ENCODE data around the gene FREM3.

Gene FREM3

DNA sequence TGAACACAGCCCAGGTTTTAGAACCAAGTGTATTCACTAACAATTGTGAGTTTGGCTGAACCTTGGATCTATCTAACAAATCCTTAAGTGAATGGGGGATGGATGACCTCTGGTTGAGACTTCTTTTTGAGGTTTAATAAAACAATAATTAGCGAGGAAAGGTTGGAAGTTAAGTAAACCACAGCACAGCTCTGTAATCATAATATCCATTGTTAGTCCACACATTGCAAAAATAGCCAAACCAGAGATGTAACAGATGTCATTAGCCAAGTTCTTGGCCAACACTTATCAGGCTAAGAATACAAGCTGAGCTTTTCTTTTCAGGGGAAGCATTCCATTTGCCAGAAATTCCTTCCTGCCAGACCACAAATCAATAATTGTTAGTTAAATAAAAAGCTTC is 59.1 kb downstream of the FREM3 start:
- H3K9ac ChIP-seq (ENCODE audit: insufficient read length, low read depth), result no peak overlapping the region
- H3K4me1 ChIP-seq (ENCODE audit: insufficient read depth, insufficient read length), result no peaks in the 10 kb centered on the region
- TF ChIP-seq YY1 (IDR thresholded peaks at IDR 0.05; ENCODE audit: insufficient read depth, insufficient read length) (no peak), ZNF274 (IDR thresholded peaks at IDR 0.05; ENCODE audit: low read depth, low read length) (no peak), SUZ12 (IDR thresholded peaks at IDR 0.05; ENCODE audit: extremely low read depth, insufficient read depth, insufficient read length) (no peak)
- no peak for DNase-seq (ENCODE audit: low read depth, low spot score)
- no peaks in the 10 kb centered on the region for H3K36me3 ChIP-seq (ENCODE audit: insufficient read depth, insufficient read length, low read length)
- no peaks in the 10 kb centered on the region for H3K9me3 ChIP-seq (ENCODE audit: insufficient read depth, low read length)
- H3K4me3 ChIP-seq (ENCODE audit: insufficient read length, low read depth), result no peak overlapping the region
- H3K27me3 ChIP-seq (ENCODE audit: insufficient read depth, insufficient read length), result no peaks in the 10 kb centered on the region

DNA sequence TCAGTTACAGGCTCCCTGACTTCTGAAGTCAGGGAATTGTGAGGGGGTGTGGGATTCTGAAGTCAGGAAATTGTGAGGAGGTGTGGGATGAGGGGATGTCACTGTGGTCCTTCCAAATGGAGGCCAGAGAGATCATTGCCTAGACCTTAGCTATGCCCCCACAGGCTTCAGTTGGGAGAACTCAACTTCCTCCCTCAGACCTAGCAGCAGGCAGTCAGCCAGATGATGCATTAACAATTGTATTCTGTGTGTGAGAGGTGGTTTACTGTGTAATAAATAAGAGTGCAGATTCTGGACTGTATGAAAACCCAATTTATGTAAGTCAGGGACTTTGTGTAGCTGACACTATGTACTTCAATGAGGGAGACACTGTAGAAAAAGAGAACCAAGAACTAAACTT is 65.7 kb downstream of the FREM3 start:
- Histone ChIP-seq H3K36me3 (ENCODE audit: insufficient read depth, insufficient read length, low read length) (no peaks in the 10 kb centered on the region), H3K9me3 (ENCODE audit: insufficient read depth, low read length) (no peaks in the 10 kb centered on the region), H3K4me3 (ENCODE audit: insufficient read length, low read depth) (no peak overlapping the region), H3K4me1 (ENCODE audit: insufficient read depth, insufficient read length) (no peaks in the 10 kb centered on the region), H3K27me3 (ENCODE audit: insufficient read depth, insufficient read length) (no peaks in the 10 kb centered on the region), H3K9ac (ENCODE audit: insufficient read length, low read depth) (no peak overlapping the region)
- DNase-seq (ENCODE audit: low read depth, low spot score), result no peak
- TF ChIP-seq ZNF274 (IDR thresholded peaks at IDR 0.05; ENCODE audit: low read depth, low read length) (no peak), SUZ12 (IDR thresholded peaks at IDR 0.05; ENCODE audit: extremely low read depth, insufficient read depth, insufficient read length) (no peak), YY1 (IDR thresholded peaks at IDR 0.05; ENCODE audit: insufficient read depth, insufficient read length) (no peak)

DNA sequence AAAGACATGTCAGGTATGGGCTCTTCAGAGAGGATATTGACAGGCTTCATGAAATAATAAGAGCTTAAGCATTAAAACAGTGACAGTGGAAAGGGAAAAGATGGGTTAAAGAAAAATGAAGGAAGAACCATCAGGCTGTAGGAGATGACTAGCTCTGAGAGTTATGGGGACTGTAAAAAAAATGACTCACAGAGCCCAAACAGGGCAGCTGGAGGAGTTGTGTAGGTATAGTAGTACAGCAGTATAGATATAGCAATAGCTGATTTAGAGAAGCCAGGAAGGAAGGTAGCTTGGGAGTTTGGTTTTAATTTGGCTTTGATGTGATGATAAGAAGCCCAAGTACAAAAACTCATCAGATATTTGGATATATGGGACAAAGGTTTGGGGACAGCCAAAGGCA is 66.6 kb downstream of the FREM3 start:
- Histone ChIP-seq H3K27me3 (ENCODE audit: insufficient read depth, insufficient read length) (no peaks in the 10 kb centered on the region), H3K4me1 (ENCODE audit: insufficient read depth, insufficient read length) (no peaks in the 10 kb centered on the region), H3K36me3 (ENCODE audit: insufficient read depth, insufficient read length, low read length) (no peaks in the 10 kb centered on the region), H3K9me3 (ENCODE audit: insufficient read depth, low read length) (no peaks in the 10 kb centered on the region), H3K9ac (ENCODE audit: insufficient read length, low read depth) (no peak overlapping the region), H3K4me3 (ENCODE audit: insufficient read length, low read depth) (no peak overlapping the region)
- no peak for DNase-seq (ENCODE audit: low read depth, low spot score)
- TF ChIP-seq SUZ12 (IDR thresholded peaks at IDR 0.05; ENCODE audit: extremely low read depth, insufficient read depth, insufficient read length), result no peak

DNA sequence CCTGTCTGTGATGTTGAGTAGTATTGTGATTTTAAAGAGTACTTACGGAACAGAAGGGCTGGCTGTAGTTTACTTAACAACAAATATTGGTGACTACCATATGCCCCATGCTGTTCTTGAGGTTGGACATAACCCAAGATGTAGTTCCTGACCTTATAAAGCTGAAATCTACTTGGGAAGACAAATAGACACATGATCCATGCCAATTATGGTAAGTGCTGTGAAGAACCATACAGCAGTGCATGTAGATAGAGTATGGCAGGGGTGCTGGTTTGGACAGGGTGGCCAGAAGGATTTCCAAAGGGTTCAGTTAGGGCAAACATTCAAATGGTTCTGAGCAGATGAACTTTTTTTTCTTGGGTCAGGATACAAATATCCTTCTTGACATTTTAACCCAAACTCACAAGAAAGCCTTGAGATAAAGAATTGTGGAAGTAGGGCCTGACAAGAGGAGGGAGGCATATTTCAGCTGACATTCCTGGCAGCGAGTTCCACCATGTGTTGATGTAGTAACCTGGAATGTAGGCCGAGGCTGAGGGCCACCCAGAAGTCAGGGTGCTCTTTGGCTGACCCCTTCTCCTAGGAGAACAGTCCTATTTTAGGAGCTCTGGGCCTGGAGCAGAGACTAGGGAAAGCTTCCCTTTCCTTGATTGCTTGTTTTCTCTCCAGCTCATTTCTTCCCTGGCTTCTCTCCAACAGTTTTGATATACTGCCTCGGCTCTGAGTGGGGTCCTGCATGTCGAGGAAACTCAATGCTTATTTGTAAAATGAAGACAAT is 74.2 kb downstream of the FREM3 start:
- Histone ChIP-seq H3K4me3 (ENCODE audit: insufficient read length, low read depth) (no peak overlapping the region), H3K4me1 (ENCODE audit: insufficient read depth, insufficient read length) (no peaks in the 10 kb centered on the region), H3K36me3 (ENCODE audit: insufficient read depth, insufficient read length, low read length) (no peaks in the 10 kb centered on the region), H3K27me3 (ENCODE audit: insufficient read depth, insufficient read length) (no peaks in the 10 kb centered on the region), H3K9me3 (ENCODE audit: insufficient read depth, low read length) (no peaks in the 10 kb centered on the region), H3K9ac (ENCODE audit: insufficient read length, low read depth) (no peak overlapping the region)
- no peak for DNase-seq (ENCODE audit: low read depth, low spot score)
- no peak for TF ChIP-seq YY1 (IDR thresholded peaks at IDR 0.05; ENCODE audit: insufficient read depth, insufficient read length)
- no peak for TF ChIP-seq SUZ12 (IDR thresholded peaks at IDR 0.05; ENCODE audit: extremely low read depth, insufficient read depth, insufficient read length)
- no peak for TF ChIP-seq ZNF274 (IDR thresholded peaks at IDR 0.05; ENCODE audit: low read depth, low read length)

DNA sequence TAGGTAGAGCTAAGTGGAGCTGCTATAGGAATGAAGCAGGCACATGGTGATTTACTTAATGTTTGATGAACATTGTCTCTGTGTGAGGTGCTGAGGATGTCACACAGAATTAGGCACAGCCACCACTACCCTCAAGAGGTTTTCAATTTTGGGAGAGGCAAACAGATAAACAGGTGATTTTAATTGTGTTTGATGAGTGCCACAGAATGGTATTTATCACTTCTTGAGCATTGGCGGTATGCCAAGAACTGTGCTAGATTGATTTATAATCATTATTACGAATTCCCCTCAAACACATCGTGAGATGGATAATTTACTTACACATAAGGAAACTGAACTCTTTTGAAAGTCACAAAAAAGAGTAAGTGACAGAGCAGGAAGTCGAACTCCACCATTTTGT is 74.8 kb downstream of the FREM3 start:
- DNase-seq (ENCODE audit: low read depth, low spot score), result no peak
- Histone ChIP-seq H3K9ac (ENCODE audit: insufficient read length, low read depth) (no peak overlapping the region), H3K36me3 (ENCODE audit: insufficient read depth, insufficient read length, low read length) (no peaks in the 10 kb centered on the region), H3K9me3 (ENCODE audit: insufficient read depth, low read length) (no peaks in the 10 kb centered on the region), H3K4me1 (ENCODE audit: insufficient read depth, insufficient read length) (no peaks in the 10 kb centered on the region), H3K4me3 (ENCODE audit: insufficient read length, low read depth) (no peak overlapping the region), H3K27me3 (ENCODE audit: insufficient read depth, insufficient read length) (no peaks in the 10 kb centered on the region)
- TF ChIP-seq SUZ12 (IDR thresholded peaks at IDR 0.05; ENCODE audit: extremely low read depth, insufficient read depth, insufficient read length) (no peak), YY1 (IDR thresholded peaks at IDR 0.05; ENCODE audit: insufficient read depth, insufficient read length) (no peak), ZNF274 (IDR thresholded peaks at IDR 0.05; ENCODE audit: low read depth, low read length) (no peak)

DNA sequence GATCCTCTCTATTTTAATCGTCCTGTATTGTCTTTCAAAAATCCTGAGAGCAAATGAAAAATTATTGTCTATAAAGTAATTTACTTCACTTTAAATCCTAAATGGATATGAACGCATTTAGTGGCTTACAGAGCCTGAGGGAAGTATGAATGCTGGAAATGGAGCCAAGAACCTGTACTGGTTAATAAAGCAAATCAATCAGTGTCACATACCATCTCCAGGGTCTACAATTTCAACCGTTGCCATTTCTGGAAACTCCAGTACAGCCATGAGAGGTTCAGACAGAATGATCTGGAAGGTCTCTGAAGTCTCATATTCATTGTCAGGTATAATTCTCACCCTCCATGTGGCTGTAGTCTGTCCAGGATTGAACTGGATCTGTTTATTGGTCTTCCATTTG is 76.6 kb downstream of the FREM3 start:
- no peaks in the 10 kb centered on the region for H3K36me3 ChIP-seq (ENCODE audit: insufficient read depth, insufficient read length, low read length)
- no peak for DNase-seq (ENCODE audit: low read depth, low spot score)
- H3K4me3 ChIP-seq (ENCODE audit: insufficient read length, low read depth), result no peak overlapping the region
- no peak overlapping the region for H3K9ac ChIP-seq (ENCODE audit: insufficient read length, low read depth)
- no peaks in the 10 kb centered on the region for H3K9me3 ChIP-seq (ENCODE audit: insufficient read depth, low read length)
- no peaks in the 10 kb centered on the region for H3K4me1 ChIP-seq (ENCODE audit: insufficient read depth, insufficient read length)
- H3K27me3 ChIP-seq (ENCODE audit: insufficient read depth, insufficient read length), result no peaks in the 10 kb centered on the region
- TF ChIP-seq YY1 (IDR thresholded peaks at IDR 0.05; ENCODE audit: insufficient read depth, insufficient read length) (no peak), SUZ12 (IDR thresholded peaks at IDR 0.05; ENCODE audit: extremely low read depth, insufficient read depth, insufficient read length) (no peak), ZNF274 (IDR thresholded peaks at IDR 0.05; ENCODE audit: low read depth, low read length) (no peak)

DNA sequence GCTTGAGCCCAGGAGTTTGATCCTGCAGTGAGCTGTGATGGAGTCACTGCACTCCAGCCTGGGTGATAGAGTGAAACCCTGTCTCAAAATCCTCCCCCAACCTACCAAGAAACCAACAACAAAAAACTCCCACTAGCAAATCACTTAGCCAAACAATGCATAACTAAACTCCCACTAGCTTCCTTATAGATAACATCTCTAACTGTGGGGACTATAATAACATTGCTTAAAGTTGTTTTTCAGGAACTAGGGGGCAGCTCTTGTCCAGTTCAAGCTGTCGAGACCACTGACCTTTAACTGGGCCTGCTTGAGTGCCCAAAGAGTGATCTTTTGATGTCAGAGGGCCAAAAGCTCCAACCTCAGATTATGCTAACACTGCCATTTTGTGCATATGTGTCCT is 81.7 kb downstream of the FREM3 start:
- Histone ChIP-seq H3K9me3 (ENCODE audit: insufficient read depth, low read length) (no peaks in the 10 kb centered on the region), H3K9ac (ENCODE audit: insufficient read length, low read depth) (no peak overlapping the region), H3K36me3 (ENCODE audit: insufficient read depth, insufficient read length, low read length) (no peaks in the 10 kb centered on the region), H3K4me3 (ENCODE audit: insufficient read length, low read depth) (no peak overlapping the region), H3K27me3 (ENCODE audit: insufficient read depth, insufficient read length) (no peaks in the 10 kb centered on the region), H3K4me1 (ENCODE audit: insufficient read depth, insufficient read length) (no peaks in the 10 kb centered on the region)
- TF ChIP-seq ZNF274 (IDR thresholded peaks at IDR 0.05; ENCODE audit: low read depth, low read length) (no peak), YY1 (IDR thresholded peaks at IDR 0.05; ENCODE audit: insufficient read depth, insufficient read length) (no peak), SUZ12 (IDR thresholded peaks at IDR 0.05; ENCODE audit: extremely low read depth, insufficient read depth, insufficient read length) (no peak)
- no peak for DNase-seq (ENCODE audit: low read depth, low spot score)
